SJCRH30 (cell line): Measurements from ENCODE around the gene SLC8B1. TPM values are rescaled to one million over a fixed set of nuclear protein-coding genes. Genes with fewer than 3 reads are reported as not detected.

Experiments
- DNase-seq, 2 experiments: peaks; one replicate each; pipeline ENCODE4 v3.0.0-alpha.2; 2015 to 2020
- H3K27ac ChIP-seq: fragments of 250-450 bp; sonication (Bioruptor Pico); 2 replicates; pipeline ENCODE4 v1.5.1; 2020; ENCODE audit warnings: mild to moderate bottlenecking, moderate library complexity
- H3K27me3 ChIP-seq: fragments of 250-450 bp; sonication (Bioruptor Pico); 2 replicates; pipeline ENCODE4 v1.5.1; 2020; ENCODE audit warnings: mild to moderate bottlenecking, moderate library complexity
- H3K36me3 ChIP-seq: fragments of 250-450 bp; sonication (Bioruptor Pico); 2 replicates; pipeline ENCODE4 v1.5.1; 2020; ENCODE audit warnings: mild to moderate bottlenecking, moderate library complexity
- H3K4me1 ChIP-seq: fragments of 250-450 bp; sonication (Bioruptor Pico); 2 replicates; pipeline ENCODE4 v1.5.1; 2020; ENCODE audit warnings: mild to moderate bottlenecking, moderate library complexity
- H3K4me3 ChIP-seq: fragments of 250-450 bp; sonication (Bioruptor Pico); 2 replicates; pipeline ENCODE4 v1.5.1; 2020; ENCODE audit warnings: mild to moderate bottlenecking, moderate library complexity
- H3K9me3 ChIP-seq: fragments of 250-450 bp; sonication (Bioruptor Pico); replicated peaks from 2 replicates; pipeline ENCODE4 v1.5.1; 2020; ENCODE audit warnings: mild to moderate bottlenecking, moderate library complexity
- total RNA-seq: library from RNA; depleted of rRNA; stranded (reverse); fragments of >200 nt; shearing (Covaris generic); gene quantifications from 2 replicates; pipeline ENCODE4 v1.2.3, GENCODE V29; 2014

SLC8B1 gene
- total RNA-seq, 1 experiment from 2014 or later, result 9.6 TPM

DNA sequence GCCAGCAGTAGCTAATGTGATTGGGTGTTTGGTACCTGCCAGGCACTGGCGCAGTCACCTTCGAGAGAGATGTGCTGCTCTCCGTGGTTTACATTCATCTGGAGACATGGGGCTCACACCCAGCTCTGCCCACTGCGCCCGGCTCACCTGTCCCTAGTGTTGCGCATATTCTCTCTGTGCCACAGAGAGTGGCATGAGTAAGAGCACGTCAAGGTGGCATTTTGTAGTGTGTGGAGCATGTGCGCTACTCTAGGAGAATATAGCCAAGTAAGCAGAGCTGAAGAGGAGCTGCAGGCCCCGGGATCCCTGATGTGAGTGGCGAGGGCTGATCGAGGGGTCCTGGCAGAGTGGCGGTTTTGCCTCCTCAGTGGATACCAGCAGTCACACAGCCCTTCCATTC lies 66.8 kb downstream of the SLC8B1 start:
- no peaks in the 10 kb centered on the region for H3K9me3 ChIP-seq
- H3K27me3 ChIP-seq, result no peaks in the 10 kb centered on the region
- H3K27ac ChIP-seq, result no peak overlapping the region
- H3K4me3 ChIP-seq, result no peak overlapping the region
- peaks cover 10% of the 10 kb centered on the region for H3K4me1 ChIP-seq
- DNase-seq, result no peak
- no peaks in the 10 kb centered on the region for H3K36me3 ChIP-seq

DNA sequence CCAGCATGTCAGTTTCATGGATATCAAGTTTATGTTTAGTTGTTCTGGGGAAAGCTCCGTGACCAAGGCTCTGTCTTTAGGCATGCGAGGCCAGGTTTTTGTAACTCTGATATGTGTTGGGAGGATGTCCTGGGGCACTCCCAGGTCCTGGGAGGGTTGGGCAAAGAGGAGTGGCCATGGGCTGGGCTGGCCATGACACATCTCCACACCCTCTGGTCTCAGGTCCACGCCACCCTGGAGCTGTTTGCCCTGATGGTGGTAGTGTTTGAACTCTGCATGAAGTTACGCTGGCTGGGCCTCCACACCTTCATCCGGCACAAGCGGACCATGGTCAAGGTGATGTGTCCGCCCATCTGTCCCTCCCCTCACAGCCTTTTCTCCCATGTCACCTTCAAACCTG lies 67.3 kb downstream of the SLC8B1 start:
- Histone ChIP-seq H3K27ac (no peak overlapping the region), H3K36me3 (no peaks in the 10 kb centered on the region), H3K27me3 (no peaks in the 10 kb centered on the region), H3K4me3 (no peak overlapping the region), H3K9me3 (no peaks in the 10 kb centered on the region), H3K4me1 (peaks cover 9% of the 10 kb centered on the region)
- no peak for DNase-seq

DNA sequence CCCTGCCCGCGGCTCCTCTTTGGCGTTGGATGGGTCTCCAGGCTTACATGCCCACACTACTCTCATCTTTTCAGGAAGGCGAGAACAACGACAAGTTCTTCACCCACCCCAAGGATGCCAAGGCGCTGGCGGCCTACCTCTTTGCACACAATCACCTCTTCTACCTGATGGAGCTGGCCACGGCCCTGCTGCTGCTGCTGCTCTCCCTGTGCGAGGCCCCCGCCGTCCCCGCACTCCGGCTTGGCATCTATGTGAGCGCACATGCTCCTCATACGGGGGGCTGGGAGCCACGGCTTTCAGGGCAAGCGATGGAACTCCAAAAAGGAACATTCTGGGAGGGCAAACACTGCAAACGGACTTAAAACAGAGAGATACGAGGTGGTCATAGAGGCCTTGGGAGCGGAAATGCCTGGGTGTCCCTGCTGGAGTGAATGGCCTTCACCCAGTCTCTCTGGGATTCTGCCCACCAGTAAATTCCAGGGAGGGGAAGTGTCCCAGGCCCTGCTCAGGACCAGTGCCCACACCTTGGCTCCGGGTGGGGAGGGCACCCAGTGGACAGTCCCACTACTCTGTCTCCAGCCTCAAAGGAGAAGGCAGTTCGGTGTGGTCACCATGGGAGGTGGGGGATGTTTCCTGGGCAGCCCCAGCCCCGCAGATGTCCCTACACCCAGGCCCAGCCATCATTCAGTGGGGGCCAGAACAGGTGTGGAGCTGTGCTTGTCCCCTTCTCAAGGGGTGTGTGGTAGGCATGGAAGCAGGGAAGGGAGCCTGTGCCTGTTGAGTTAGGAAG lies 68.6 kb downstream of the SLC8B1 start:
- no peaks in the 10 kb centered on the region for H3K36me3 ChIP-seq
- no peaks in the 10 kb centered on the region for H3K27me3 ChIP-seq
- H3K4me3 ChIP-seq, result no peak overlapping the region
- H3K4me1 ChIP-seq, result peaks cover 5% of the 10 kb centered on the region; the same call in 1 of the 2 replicates
- DNase-seq, result no peak
- no peaks in the 10 kb centered on the region for H3K9me3 ChIP-seq
- H3K27ac ChIP-seq, result no peak overlapping the region

DNA sequence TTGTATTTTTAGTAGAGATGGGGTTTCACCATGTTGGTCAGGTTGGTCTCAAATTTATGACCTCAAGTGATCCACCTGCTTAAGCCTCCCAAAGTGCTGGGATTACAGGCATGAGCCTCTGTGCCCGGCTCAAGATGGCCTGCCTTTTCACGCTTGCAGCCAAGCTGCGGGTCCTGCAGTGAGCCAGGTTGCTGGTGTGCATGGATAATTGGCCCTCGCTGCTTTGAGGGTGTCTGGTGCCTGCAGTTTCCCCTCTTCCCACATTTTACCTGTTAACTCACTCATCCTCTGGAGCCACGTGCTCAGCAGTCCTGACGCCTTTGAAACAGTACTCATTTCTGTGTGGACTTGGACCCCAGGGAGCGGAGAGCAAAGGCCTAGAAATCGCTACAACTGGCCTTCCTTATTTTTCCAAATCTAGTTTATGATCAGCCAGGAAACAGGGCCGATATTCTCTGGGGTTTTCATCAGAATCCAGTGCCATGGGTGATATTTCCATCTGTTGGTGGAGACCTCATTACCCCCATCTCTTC lies 71.4 kb downstream of the SLC8B1 start:
- no peaks in the 10 kb centered on the region for H3K27me3 ChIP-seq
- peaks cover 17% of the 10 kb centered on the region for H3K4me1 ChIP-seq
- DNase-seq, result no peak
- no peaks in the 10 kb centered on the region for H3K9me3 ChIP-seq
- H3K4me3 ChIP-seq, result no peak overlapping the region
- no peak overlapping the region for H3K27ac ChIP-seq
- H3K36me3 ChIP-seq, result no peaks in the 10 kb centered on the region

DNA sequence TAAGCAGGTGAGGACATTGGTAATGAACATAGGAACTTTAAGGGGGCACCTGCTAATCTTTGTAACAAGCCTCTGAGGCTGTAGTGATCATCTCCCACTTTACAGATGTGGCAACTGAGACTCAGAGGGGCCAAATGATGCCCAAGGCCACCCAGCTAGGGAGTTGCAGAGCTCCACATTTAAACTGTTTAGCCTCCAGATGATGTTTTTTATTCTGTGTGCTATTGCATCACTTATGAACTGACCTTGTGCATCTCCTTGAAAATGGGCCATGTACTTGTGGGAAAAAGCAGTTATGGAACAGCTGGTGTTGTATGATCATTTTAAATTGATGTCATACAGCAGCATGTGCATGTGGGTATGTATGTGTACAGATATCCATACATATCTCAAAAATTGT lies 72.2 kb downstream of the SLC8B1 start:
- DNase-seq, result no peak
- no peaks in the 10 kb centered on the region for H3K9me3 ChIP-seq
- H3K4me1 ChIP-seq, result peaks cover 17% of the 10 kb centered on the region
- H3K36me3 ChIP-seq, result no peaks in the 10 kb centered on the region
- H3K4me3 ChIP-seq, result no peak overlapping the region
- no peak overlapping the region for H3K27ac ChIP-seq
- no peaks in the 10 kb centered on the region for H3K27me3 ChIP-seq

DNA sequence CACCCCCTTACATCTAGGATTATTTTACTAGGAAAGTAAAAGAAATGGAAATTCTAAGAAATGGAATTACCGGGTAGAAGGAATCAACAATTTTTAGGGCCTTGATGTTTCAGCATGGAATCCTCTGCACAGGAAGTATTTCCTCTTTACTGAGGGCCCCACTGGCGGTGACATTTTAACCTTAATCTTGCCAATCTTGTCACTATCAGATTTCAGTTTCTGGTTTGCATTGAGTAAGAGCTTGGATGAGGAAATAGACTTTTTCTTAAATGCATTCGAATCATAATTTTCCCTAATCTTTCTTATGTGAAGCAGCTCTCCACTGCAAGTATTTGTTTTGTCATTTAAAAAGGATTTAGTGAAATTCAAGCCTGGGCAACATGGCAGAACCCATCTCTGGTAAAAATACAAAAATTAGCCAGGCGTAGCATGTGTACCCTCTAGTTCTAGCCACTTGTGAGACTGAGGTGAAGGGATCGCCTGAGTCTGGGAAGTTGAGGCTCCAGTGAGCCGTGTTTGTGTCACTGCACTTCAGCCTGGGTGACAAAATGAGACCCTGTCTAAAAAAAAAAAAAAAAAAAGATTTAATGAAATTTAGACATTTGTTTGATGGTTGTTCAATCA lies 73.0 kb downstream of the SLC8B1 start:
- no peak for DNase-seq
- Histone ChIP-seq H3K4me3 (no peak overlapping the region), H3K27me3 (no peaks in the 10 kb centered on the region), H3K4me1 (peaks cover 17% of the 10 kb centered on the region), H3K36me3 (no peaks in the 10 kb centered on the region), H3K9me3 (no peaks in the 10 kb centered on the region), H3K27ac (no peak overlapping the region)

DNA sequence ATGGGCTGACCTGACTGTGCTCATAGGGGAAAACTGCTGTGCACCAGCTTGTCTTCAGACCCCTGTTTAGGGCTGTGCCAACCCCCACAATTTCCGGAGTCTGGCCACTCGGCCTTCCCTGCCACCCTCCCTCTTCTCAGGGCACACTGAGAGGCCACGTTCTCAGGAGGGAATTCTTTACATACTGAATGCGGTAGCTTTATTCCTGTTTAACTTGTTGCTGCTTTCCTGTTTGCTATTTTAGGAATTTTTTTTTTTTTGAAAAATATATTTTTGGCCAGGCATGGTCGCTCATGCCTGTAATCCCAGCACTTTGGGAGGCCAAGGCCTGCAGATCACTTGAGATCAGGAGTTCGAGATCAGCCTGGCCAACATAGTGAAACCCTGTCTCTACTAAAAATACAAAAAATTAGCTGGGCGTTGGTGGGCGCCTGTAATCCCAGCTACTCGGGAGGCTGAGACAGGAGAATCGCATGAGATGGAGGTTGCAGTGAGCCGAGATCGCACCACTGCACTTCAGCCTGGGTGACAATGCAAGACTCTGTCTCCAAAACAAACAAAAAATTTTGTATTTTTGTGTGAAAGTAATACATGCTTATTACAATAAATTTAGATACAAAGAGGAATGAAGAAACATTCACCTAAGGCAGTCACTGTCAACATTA lies 74.1 kb downstream of the SLC8B1 start:
- H3K9me3 ChIP-seq, result no peaks in the 10 kb centered on the region
- H3K4me3 ChIP-seq, result no peak overlapping the region
- H3K4me1 ChIP-seq, result peaks cover 17% of the 10 kb centered on the region
- H3K27ac ChIP-seq, result no peak overlapping the region
- H3K27me3 ChIP-seq, result no peaks in the 10 kb centered on the region
- H3K36me3 ChIP-seq, result no peaks in the 10 kb centered on the region
- no peak for DNase-seq

DNA sequence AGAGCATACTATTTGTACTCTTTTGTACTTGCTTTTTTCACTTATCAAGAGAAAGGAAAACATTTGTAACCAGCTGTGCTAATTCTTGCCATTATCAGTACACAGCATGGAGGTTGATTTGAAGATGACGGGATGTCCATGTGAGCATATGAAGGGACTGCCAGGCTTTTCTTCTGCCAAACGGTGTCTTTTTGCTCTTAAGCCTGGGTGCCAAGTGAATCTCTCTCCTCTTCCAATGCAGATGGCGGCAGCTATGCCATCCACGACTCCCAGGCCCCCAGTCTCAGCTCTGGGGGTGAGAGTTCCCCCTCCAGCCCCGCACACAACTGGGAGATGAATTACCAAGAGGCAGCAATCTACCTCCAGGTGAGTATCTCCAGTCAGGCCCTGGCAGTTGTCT lies 74.8 kb downstream of the SLC8B1 start:
- Histone ChIP-seq H3K27ac (no peak overlapping the region), H3K27me3 (no peaks in the 10 kb centered on the region), H3K36me3 (no peaks in the 10 kb centered on the region), H3K9me3 (no peaks in the 10 kb centered on the region; the same call in 1 of the 2 replicates), H3K4me1 (peaks cover 17% of the 10 kb centered on the region), H3K4me3 (no peak overlapping the region)
- no peak for DNase-seq

DNA sequence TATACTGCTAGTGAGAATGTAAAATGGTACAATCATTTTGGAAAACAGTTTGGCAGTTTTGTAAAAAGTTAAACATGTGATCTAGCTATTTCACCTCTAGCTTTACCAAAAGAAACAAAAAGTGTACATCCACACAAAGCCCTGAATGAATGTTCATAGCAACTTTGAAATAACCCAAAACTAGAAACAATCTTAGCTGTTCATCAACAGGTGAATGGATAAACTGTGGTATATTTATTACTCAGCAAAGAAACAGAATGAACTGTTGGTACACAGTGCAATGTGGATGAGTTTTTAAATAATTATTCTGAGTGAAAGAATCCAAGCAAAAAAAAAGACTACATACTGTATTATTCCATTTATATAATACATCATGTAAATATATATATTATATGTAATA lies 77.3 kb downstream of the SLC8B1 start:
- Histone ChIP-seq H3K9me3 (no peaks in the 10 kb centered on the region; the same call in 1 of the 2 replicates), H3K4me3 (no peak overlapping the region), H3K4me1 (peaks cover 17% of the 10 kb centered on the region), H3K27me3 (no peaks in the 10 kb centered on the region), H3K27ac (no peak overlapping the region), H3K36me3 (0 out of 2 replicates have a peak, but pooled peaks cover 2% of the 10 kb centered on the region)
- no peak for DNase-seq

DNA sequence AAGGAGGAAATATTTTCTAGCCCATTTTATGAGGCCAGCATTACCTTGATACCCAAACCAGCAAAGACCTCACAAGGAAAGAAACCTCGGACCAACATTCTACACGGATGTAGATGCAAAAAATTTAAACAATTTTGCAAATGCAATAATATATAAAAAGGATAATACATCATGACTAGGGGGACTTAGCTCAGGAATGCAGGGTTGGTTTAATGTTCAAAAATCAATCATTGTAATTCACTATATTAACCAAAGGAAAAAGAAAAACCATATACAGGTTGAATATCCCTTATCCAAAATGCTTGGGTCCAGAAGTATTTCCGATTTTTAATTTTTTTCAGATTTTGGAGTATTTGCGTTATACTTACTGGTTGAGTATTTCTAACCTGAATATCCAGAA lies 80.6 kb downstream of the SLC8B1 start:
- H3K9me3 ChIP-seq, result no peaks in the 10 kb centered on the region; the same call in 1 of the 2 replicates
- no peak for DNase-seq
- peaks cover 10% of the 10 kb centered on the region for H3K4me1 ChIP-seq
- no peak overlapping the region for H3K4me3 ChIP-seq
- H3K36me3 ChIP-seq, result 0 out of 2 replicates have a peak, but pooled peaks cover 2% of the 10 kb centered on the region
- H3K27ac ChIP-seq, result no peak overlapping the region
- H3K27me3 ChIP-seq, result no peaks in the 10 kb centered on the region

DNA sequence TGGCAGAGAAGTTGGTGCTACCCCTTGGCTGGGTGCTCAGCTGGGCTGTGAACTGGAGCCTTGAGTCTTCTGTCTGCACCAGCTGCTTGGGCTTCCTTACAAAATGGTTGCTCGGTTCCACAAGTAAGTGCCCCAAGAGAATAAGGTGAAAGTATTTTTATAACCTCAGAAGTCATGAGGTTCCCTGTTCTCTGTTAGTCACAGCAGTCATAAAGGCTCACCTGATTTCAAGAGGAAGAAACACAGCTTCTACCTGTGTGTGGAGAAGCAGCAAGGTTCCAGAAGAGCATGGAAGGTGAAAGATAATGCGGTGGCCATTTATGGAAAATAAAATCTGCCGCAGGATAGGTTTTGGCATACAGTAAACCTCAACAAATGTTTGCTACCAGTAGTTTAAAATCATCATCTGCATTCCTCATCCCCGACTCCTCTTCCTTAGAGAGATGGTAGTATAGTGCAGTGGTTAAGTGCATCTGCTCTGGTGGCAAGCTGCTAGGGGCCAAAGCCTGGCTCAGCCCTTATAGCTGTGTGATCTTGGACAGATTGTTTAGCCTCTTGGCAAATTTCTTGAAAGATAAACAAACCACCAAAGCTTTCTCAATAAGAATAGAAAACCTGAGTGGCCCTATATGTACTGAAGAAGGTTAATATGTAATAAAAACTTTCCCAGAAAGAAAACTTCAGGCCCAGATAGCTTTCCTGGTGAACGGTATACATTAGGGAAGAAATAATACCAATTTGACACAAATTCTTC lies 81.2 kb downstream of the SLC8B1 start:
- 0 out of 2 replicates have a peak, but pooled peaks cover 2% of the 10 kb centered on the region for H3K36me3 ChIP-seq
- H3K9me3 ChIP-seq, result no peaks in the 10 kb centered on the region; the same call in 1 of the 2 replicates
- H3K27ac ChIP-seq, result no peak overlapping the region
- H3K27me3 ChIP-seq, result no peaks in the 10 kb centered on the region
- H3K4me1 ChIP-seq, result peaks cover 12% of the 10 kb centered on the region
- DNase-seq, result no peak
- no peak overlapping the region for H3K4me3 ChIP-seq

DNA sequence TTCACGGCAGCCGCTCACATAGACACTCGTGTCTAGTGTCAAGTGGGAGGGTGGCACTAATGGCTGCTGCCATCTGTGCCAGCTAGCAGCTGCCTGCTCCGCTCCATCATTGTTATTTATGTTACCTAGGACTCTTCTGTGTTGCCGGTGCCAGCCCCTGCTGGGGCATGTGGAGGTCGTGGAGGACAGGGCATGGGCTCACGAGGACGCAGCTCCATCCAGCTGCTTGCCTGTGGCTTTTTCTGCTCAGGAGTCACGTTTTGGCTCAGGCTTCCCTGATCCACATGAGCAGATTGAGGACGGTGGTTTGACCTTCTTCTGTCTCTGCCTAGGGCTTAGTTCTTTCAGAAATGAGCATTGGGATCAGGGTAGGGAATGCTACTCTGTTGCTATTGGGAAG lies 82.4 kb downstream of the SLC8B1 start:
- DNase-seq, result no peak
- Histone ChIP-seq H3K9me3 (no peaks in the 10 kb centered on the region; the same call in 1 of the 2 replicates), H3K4me3 (no peak overlapping the region), H3K27ac (no peak overlapping the region), H3K36me3 (0 out of 2 replicates have a peak, but pooled peaks cover 2% of the 10 kb centered on the region), H3K4me1 (peaks cover 24% of the 10 kb centered on the region), H3K27me3 (no peaks in the 10 kb centered on the region)

DNA sequence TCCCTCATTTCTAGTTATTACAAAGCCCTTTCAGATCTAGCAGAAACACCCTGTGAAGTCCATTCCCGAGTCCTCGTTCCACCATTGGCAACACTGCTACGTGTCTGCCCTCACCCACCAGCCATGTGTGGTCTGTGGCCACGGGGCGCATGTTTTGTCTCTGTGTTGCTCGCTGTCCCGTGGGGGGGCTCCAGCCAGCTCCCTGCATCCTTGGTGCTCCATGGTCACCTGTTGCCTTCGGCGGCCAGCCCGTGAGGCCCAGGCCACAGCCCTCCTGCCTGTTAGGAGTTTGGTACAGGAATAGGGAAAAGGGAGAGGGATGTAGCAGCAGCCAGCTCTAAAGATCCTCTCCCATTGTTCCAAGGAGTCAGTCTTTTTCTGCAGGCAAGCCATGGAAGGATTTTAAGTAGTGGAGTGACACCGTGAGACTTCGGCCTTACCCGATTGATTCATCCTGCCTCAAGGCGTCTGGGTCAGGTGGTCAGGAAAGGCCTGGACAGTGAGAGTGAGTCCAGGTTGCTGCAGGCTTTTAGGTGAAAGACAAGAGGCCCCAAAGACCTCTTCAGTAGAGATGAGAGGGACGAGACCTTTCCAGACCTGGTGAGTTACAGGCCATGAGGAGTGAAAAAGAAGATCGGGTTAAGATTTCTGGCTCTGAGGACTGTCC lies 83.4 kb downstream of the SLC8B1 start:
- Histone ChIP-seq H3K36me3 (0 out of 2 replicates have a peak, but pooled peaks cover 2% of the 10 kb centered on the region), H3K27ac (no peak overlapping the region), H3K27me3 (no peaks in the 10 kb centered on the region), H3K9me3 (no peaks in the 10 kb centered on the region; the same call in 1 of the 2 replicates), H3K4me1 (peaks cover 34% of the 10 kb centered on the region), H3K4me3 (no peak overlapping the region)
- DNase-seq, result no peak

DNA sequence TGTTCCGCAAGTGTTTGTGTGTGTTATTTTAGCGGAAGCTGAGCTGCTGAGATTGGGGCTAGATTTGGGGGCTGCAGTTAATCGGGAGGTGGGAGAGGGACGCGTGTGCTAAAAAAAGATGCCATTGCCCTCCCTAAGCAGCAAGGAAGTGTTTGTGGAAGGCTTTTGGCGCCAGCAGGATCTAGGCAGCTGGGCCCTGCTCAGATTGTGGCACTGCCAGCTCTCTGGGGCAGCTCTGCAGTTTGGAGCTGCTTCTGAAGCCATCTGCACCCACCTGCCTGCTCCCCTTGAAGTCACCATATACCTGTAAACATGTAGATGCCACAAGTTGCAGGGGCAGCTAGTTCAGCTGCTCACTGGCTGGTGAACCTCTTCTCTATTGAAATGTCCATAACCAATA lies 84.9 kb downstream of the SLC8B1 start:
- H3K27ac ChIP-seq, result no peak overlapping the region
- no peak for DNase-seq
- H3K4me3 ChIP-seq, result no peak overlapping the region
- no peaks in the 10 kb centered on the region; the same call in 1 of the 2 replicates for H3K9me3 ChIP-seq
- H3K4me1 ChIP-seq, result peaks cover 41% of the 10 kb centered on the region
- 0 out of 2 replicates have a peak, but pooled peaks cover 2% of the 10 kb centered on the region for H3K36me3 ChIP-seq
- H3K27me3 ChIP-seq, result no peaks in the 10 kb centered on the region
